ENCODE measurements around the gene DPM1.

- TF ChIP-seq EZH2 (IDR thresholded peaks at IDR 0.05; ENCODE audit: borderline replicate concordance, low read length) (no peak), CTCF (IDR thresholded peaks at IDR 0.05; ENCODE audit: low read length) (no peak)
Observed at GRCh38 chr20:50983321-50983720, 25.0 kb upstream of the DPM1 start.
